HepG2 (cell line): Measurements from ENCODE around the gene CIAPIN1. TPM values are rescaled to one million over a fixed set of nuclear protein-coding genes. Genes with fewer than 3 reads are reported as not detected.

Experiments used
- CBFB ChIP-seq: sonication (generic); formaldehyde crosslinking; IDR thresholded peaks from 2 replicates; pipeline ENCODE4 v1.4.0; 2020; ENCODE audit warnings: missing genetic modification reagents
- HNF4G ChIP-seq, 2 experiments: sonication (generic) in 1 of 2; formaldehyde crosslinking in 1 of 2; IDR thresholded peaks; 2 replicates each; pipeline versions ENCODE4 v1.4.0 to v1.6.1; 2011 to 2020; ENCODE audit warnings: borderline replicate concordance in 2 of 2, low read depth in 2 of 2, mild to moderate bottlenecking in 2 of 2, low read length in 1 of 2, missing genetic modification reagents in 1 of 2, moderate library complexity in 1 of 2
- KDM6A ChIP-seq: IDR thresholded peaks from 2 replicates; pipeline ENCODE4 v1.6.1; 2016; ENCODE audit warnings: low read depth
- MIER3 ChIP-seq: IDR thresholded peaks from 2 replicates; pipeline ENCODE4 v1.6.1; 2016; ENCODE audit warnings: missing compliant biosample characterization, borderline replicate concordance
- PPARG ChIP-seq: conservative IDR thresholded peaks from 2 replicates; pipeline ENCODE4 v1.6.1; 2016; ENCODE audit warnings: missing biosample characterization, missing genetic modification reagents
- PRDM4 ChIP-seq: sonication (generic); formaldehyde crosslinking; IDR thresholded peaks from 2 replicates; pipeline ENCODE4 v1.9.0; 2021; ENCODE audit warnings: missing genetic modification reagents, borderline replicate concordance
- SIX4 ChIP-seq: sonication (generic); formaldehyde crosslinking; IDR thresholded peaks from 2 replicates; pipeline ENCODE4 v1.4.0; 2020; ENCODE audit warnings: missing genetic modification reagents
- SKIL ChIP-seq: sonication (generic); formaldehyde crosslinking; IDR thresholded peaks from 2 replicates; pipeline ENCODE4 v1.8.0; 2022; ENCODE audit warnings: missing genetic modification reagents, mild to moderate bottlenecking, moderate library complexity, borderline replicate concordance
- ZHX2 ChIP-seq, 2 experiments: sonication (generic) in 1 of 2; formaldehyde crosslinking in 1 of 2; IDR thresholded peaks; 2 replicates each; pipeline versions ENCODE4 v1.6.1 to v1.9.0; 2014 to 2022; ENCODE audit warnings: antibody characterized with exemption in 1 of 2, borderline replicate concordance in 1 of 2, inconsistent platforms in 1 of 2, low read depth in 1 of 2, missing genetic modification reagents in 1 of 2
- ZNF224 ChIP-seq: sonication (generic); formaldehyde crosslinking; IDR thresholded peaks from 2 replicates; pipeline ENCODE4 v1.5.0; 2020; ENCODE audit warnings: mild to moderate bottlenecking, missing genetic modification reagents
- ZNF256 ChIP-seq: sonication (generic); formaldehyde crosslinking; conservative IDR thresholded peaks from 2 replicates; pipeline ENCODE4 v1.4.0; 2020; ENCODE audit warnings: missing genetic modification reagents
- ZNF567 ChIP-seq: sonication (generic); formaldehyde crosslinking; IDR thresholded peaks from 2 replicates; pipeline ENCODE4 v1.8.1; 2023; ENCODE audit warnings: mild to moderate bottlenecking, missing genetic modification reagents, borderline replicate concordance
- ZNF883 ChIP-seq: sonication (generic); formaldehyde crosslinking; IDR thresholded peaks from 2 replicates; pipeline ENCODE4 v1.5.1; 2020; ENCODE audit warnings: mild to moderate bottlenecking, missing genetic modification reagents; ENCODE audit errors: not compliant biosample characterization
- ZSCAN22 ChIP-seq: sonication (generic); formaldehyde crosslinking; IDR thresholded peaks from 2 replicates; pipeline ENCODE4 v1.4.0; 2020; ENCODE audit warnings: mild to moderate bottlenecking, missing genetic modification reagents
- polyA plus RNA-seq, 8 experiments: library from polyadenylated mRNA; depleted of rRNA in 3 of 8; stranded (reverse) in 7 of 8; unstranded in 1 of 8; fragments of >200 nt; fragmentation: Illumina TruSeq in 4 of 8; extraction: Trizol in 4 of 8; gene quantifications; 2 replicates each; pipeline versions ENCODE4 v1.2.1 to v1.2.3, GENCODE V29; 2011 to 2016; ENCODE audit warnings: low read depth in 4 of 8, missing spikeins in 1 of 8, mixed read lengths in 1 of 8; ENCODE audit not compliant: insufficient read depth in 1 of 8
- total RNA-seq, 5 experiments: library from RNA; depleted of rRNA; stranded (reverse); fragments of >200 nt; fragmentation: Illumina TruSeq; extraction: Trizol; gene quantifications; 2 replicates each; pipeline ENCODE4 v1.2.3, GENCODE V29; 2016; ENCODE audit warnings: low read depth in 1 of 5
- TF ChIP-seq, protein P1 (sequence below): sonication (generic); formaldehyde crosslinking; IDR thresholded peaks from 2 replicates; pipeline ENCODE4 v1.4.0; 2020; ENCODE audit warnings: mild to moderate bottlenecking, low read depth, missing genetic modification reagents

Gene CIAPIN1
- total and polyA plus RNA-seq, 2 of the 13 experiments (the other 11 are each of a cell fraction or from before 2014, with no cell fraction given), result 69.3 to 89.7 TPM

- TF ChIP-seq ZHX2 (IDR thresholded peaks at IDR 0.05; ENCODE audit: low read depth) (peak; percentile 92), ZHX2 (CRISPR knock-in tag; IDR thresholded peaks at IDR 0.05; ENCODE audit: borderline replicate concordance) (no peak), ZSCAN22 (CRISPR knock-in tag) (0 out of 2 replicates have a peak, but pooled peaks have one; percentile 80), SIX4 (CRISPR knock-in tag) (peak; percentile 62; the same call in 1 of the 2 replicates), PRDM4 (CRISPR knock-in tag) (no peak), ZNF883 (CRISPR knock-in tag) (peak; percentile 90), CBFB (peak; percentile 64; the same call in 1 of the 2 replicates), ZNF256 (no peak), PPARG (CRISPR knock-in tag) (peak; percentile 73), HNF4G (IDR thresholded peaks at IDR 0.05; ENCODE audit: borderline replicate concordance, low read depth, low read length) (no peak), HNF4G (CRISPR knock-in tag; IDR thresholded peaks at IDR 0.05; ENCODE audit: borderline replicate concordance, low read depth) (peak; percentile 85; the same call in 1 of the 2 replicates), ZNF224 (CRISPR knock-in tag) (0 out of 2 replicates have a peak, but pooled peaks have one; percentile 79), ZNF567 (CRISPR knock-in tag) (peak; percentile 90; the same call in 1 of the 2 replicates), SKIL (CRISPR knock-in tag) (peak; percentile 80), MIER3 (CRISPR knock-in tag) (peak; percentile 92), KDM6A (CRISPR knock-in tag) (no peak)
- TF ChIP-seq, protein P1, sequence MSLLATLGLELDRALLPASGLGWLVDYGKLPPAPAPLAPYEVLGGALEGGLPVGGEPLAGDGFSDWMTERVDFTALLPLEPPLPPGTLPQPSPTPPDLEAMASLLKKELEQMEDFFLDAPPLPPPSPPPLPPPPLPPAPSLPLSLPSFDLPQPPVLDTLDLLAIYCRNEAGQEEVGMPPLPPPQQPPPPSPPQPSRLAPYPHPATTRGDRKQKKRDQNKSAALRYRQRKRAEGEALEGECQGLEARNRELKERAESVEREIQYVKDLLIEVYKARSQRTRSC (CRISPR knock-in tag), result peak; percentile 85; the same call in 1 of the 2 replicates
Observed at GRCh38 chr16:57447186-57447962, at the start of gene CIAPIN1, which contains the start of gene COQ9 (continued).
